Activated naive CD8-positive, alpha-beta T cell treated with anti-CD3 and anti-CD28 coated beads, Interleukin-2, amount 10 ng/mL, durations not matched to agents 7 days and 5 days (primary cell): ENCODE data around the gene GMCL1. TPM values are rescaled to one million over a fixed set of nuclear protein-coding genes. Genes with fewer than 3 reads are reported as not detected.
"Not testable (repeated sequence)": the region's sequence is repeated elsewhere in the genome, so short reads cannot be mapped to it uniquely, and the experiment has no call there.

Experiments
- ATAC-seq: fragments of 150-1000 bp; cut with Tn5 transposase; one replicate; pipeline ENCODE4 v1.10.0; 2021; ENCODE audit warnings: low read depth, moderate library complexity
- POLR2A ChIA-PET: fragments of 350-600 bp; sonication (Branson Sonifier 250); formaldehyde crosslinking; loops from one replicate; lab custom pipeline; 2021; ENCODE audit warnings: antibody characterized with exemption; lab: Charles Lee
- DNase-seq: peaks from one replicate; pipeline ENCODE4 v3.0.0; 2021
- H3K27ac Mint-ChIP-seq: one replicate; pipeline ENCODE4 v1.8.0; 2022; ENCODE audit warnings: mild to moderate bottlenecking, mixed read lengths
- H3K27me3 Mint-ChIP-seq: one replicate; pipeline ENCODE4 v1.8.0; 2022; ENCODE audit warnings: mild to moderate bottlenecking, moderate library complexity, mixed read lengths
- H3K36me3 Mint-ChIP-seq: one replicate; pipeline ENCODE4 v1.8.0; 2021; ENCODE audit warnings: mild to moderate bottlenecking, mixed read lengths
- H3K4me1 Mint-ChIP-seq: one replicate; pipeline ENCODE4 v1.8.0; 2021; ENCODE audit warnings: mixed read lengths
- H3K4me3 Mint-ChIP-seq: one replicate; pipeline ENCODE4 v1.8.0; 2022; ENCODE audit warnings: mild to moderate bottlenecking, moderate library complexity, mixed read lengths
- H3K9me3 Mint-ChIP-seq: one replicate; pipeline ENCODE4 v1.8.0; 2021; ENCODE audit warnings: mixed read lengths
- total RNA-seq, 2 experiments: library from RNA; stranded (reverse); gene quantifications; one replicate each; pipeline ENCODE4 v1.2.3, GENCODE V29; 2021

Gene GMCL1
- total RNA-seq, 2 experiments from 2014 or later = 26.0 to 30.0 TPM

GRCh38 chr2:69816923-69817542 lies 12.4 kb upstream of the GMCL1 start:
- no peaks in the 10 kb centered on the region for H3K9me3 Mint-ChIP-seq
- H3K27ac Mint-ChIP-seq = no peak overlapping the region
- ATAC-seq (peak; percentile 60), DNase-seq (no peak)
- H3K27me3 Mint-ChIP-seq = no peaks in the 10 kb centered on the region
- H3K36me3 Mint-ChIP-seq = peaks cover 20% of the 10 kb centered on the region
- H3K4me1 Mint-ChIP-seq = peaks cover 4% of the 10 kb centered on the region
- POLR2A ChIA-PET = interaction anchor here (0.7 to 1.5 kb wide), 3 partner anchors 12 to 509 kb away, joined by 3 to 9 read pairs (median 4); no protein-coding TSS in a partner anchor
- no peak overlapping the region for H3K4me3 Mint-ChIP-seq

GRCh38 chr2:69817729-69818501 lies 11.5 kb upstream of the GMCL1 start:
- Mint-ChIP-seq H3K36me3 (peaks cover 20% of the 10 kb centered on the region), H3K4me1 (peaks cover 4% of the 10 kb centered on the region), H3K4me3 (no peak overlapping the region), H3K9me3 (no peaks in the 10 kb centered on the region), H3K27me3 (no peaks in the 10 kb centered on the region), H3K27ac (no peak overlapping the region)
- DNase-seq (no peak), ATAC-seq (no peak)
- POLR2A ChIA-PET = no interaction called here

GRCh38 chr2:69827796-69828540 lies 1.5 kb upstream of the GMCL1 start:
- Mint-ChIP-seq H3K4me3 (peak overlapping the region; percentile 89), H3K36me3 (peaks cover 9% of the 10 kb centered on the region), H3K4me1 (peaks cover 37% of the 10 kb centered on the region), H3K9me3 (no peaks in the 10 kb centered on the region), H3K27me3 (no peaks in the 10 kb centered on the region), H3K27ac (peak overlapping the region; percentile 96)
- ATAC-seq (no peak), DNase-seq (no peak)
- POLR2A ChIA-PET = interaction anchor here (0.6 to 1.6 kb wide), 8 partner anchors 26 to 466 kb away, joined by 3 to 6 read pairs (median 4); partner anchors contain the start of gene SNRPG

- DNase-seq (no peak), ATAC-seq (no peak)
- Mint-ChIP-seq H3K27ac (peak overlapping the region; percentile 96), H3K4me3 (peak overlapping the region; percentile 89), H3K9me3 (no peaks in the 10 kb centered on the region), H3K36me3 (peaks cover 13% of the 10 kb centered on the region), H3K4me1 (peaks cover 44% of the 10 kb centered on the region), H3K27me3 (no peaks in the 10 kb centered on the region)
- POLR2A ChIA-PET = interaction anchor here (0.6 to 1.6 kb wide), 11 partner anchors 12 to 464 kb away, joined by 3 to 5 read pairs (median 3); partner anchors contain the start of genes ANXA4, NFU1 and SNRNP27
Observed at GRCh38 chr2:69828938-69829255, 563 bp upstream of the GMCL1 start.

GRCh38 chr2:69830045-69830905 lies 815 bp downstream of the GMCL1 start:
- POLR2A ChIA-PET = interaction anchor here (1.0 to 1.4 kb wide), 2 partner anchors 84 to 238 kb away, joined by 3 to 4 read pairs; partner anchors contain the start of gene MXD1
- Mint-ChIP-seq H3K9me3 (no peaks in the 10 kb centered on the region), H3K4me1 (peaks cover 54% of the 10 kb centered on the region), H3K27ac (peak overlapping the region; percentile 96), H3K36me3 (peaks cover 22% of the 10 kb centered on the region), H3K4me3 (peak overlapping the region; percentile 89), H3K27me3 (no peaks in the 10 kb centered on the region)
- ATAC-seq (peak; percentile 27), DNase-seq (peak; percentile 71)

GRCh38 chr2:69830906-69831241 lies 1.4 kb downstream of the GMCL1 start:
- POLR2A ChIA-PET = interaction anchor here (0.6 to 1.4 kb wide), 3 partner anchors 84 to 242 kb away, joined by 3 to 4 read pairs (median 4); partner anchors contain the start of gene MXD1
- H3K36me3 Mint-ChIP-seq = peaks cover 23% of the 10 kb centered on the region
- peak overlapping the region; percentile 82 for H3K27ac Mint-ChIP-seq

GRCh38 chr2:69831354-69831905 lies 2.0 kb downstream of the GMCL1 start:
- no peaks in the 10 kb centered on the region for H3K27me3 Mint-ChIP-seq
- peaks cover 62% of the 10 kb centered on the region for H3K4me1 Mint-ChIP-seq
- H3K27ac Mint-ChIP-seq = no peak overlapping the region
- H3K9me3 Mint-ChIP-seq = no peaks in the 10 kb centered on the region
- peaks cover 23% of the 10 kb centered on the region for H3K36me3 Mint-ChIP-seq
- ATAC-seq (no peak), DNase-seq (no peak)
- peak overlapping the region; percentile 57 for H3K4me3 Mint-ChIP-seq
- POLR2A ChIA-PET = interaction anchor here (0.6 to 1.4 kb wide), 3 partner anchors 83 to 242 kb away, joined by 3 to 4 read pairs (median 4); partner anchors contain the start of gene MXD1

More at GRCh38 chr2:69830906-69831241, 1.4 kb downstream of the GMCL1 start:
- H3K9me3 Mint-ChIP-seq, H3K27me3 Mint-ChIP-seq, DNase-seq, ATAC-seq: not testable (repeated sequence)
- Mint-ChIP-seq H3K4me3 (peak overlapping the region; percentile 89), H3K4me1 (peaks cover 57% of the 10 kb centered on the region)

- H3K27ac Mint-ChIP-seq = no peak overlapping the region
- ATAC-seq = no peak
- POLR2A ChIA-PET = no interaction called here
- peak overlapping the region; percentile 19 for H3K4me3 Mint-ChIP-seq
- no peak for DNase-seq
- peaks cover 50% of the 10 kb centered on the region for H3K4me1 Mint-ChIP-seq
- no peaks in the 10 kb centered on the region for H3K27me3 Mint-ChIP-seq
- H3K36me3 Mint-ChIP-seq = peaks cover 29% of the 10 kb centered on the region
- H3K9me3 Mint-ChIP-seq = no peaks in the 10 kb centered on the region
Observed at GRCh38 chr2:69833752-69834151, 4.3 kb downstream of the GMCL1 start.

GRCh38 chr2:69835666-69836065 lies 6.2 kb downstream of the GMCL1 start:
- no peaks in the 10 kb centered on the region for H3K9me3 Mint-ChIP-seq
- H3K4me1 Mint-ChIP-seq = peaks cover 46% of the 10 kb centered on the region
- DNase-seq (no peak), ATAC-seq (no peak)
- H3K4me3 Mint-ChIP-seq = no peak overlapping the region
- POLR2A ChIA-PET = no interaction called here
- peaks cover 34% of the 10 kb centered on the region for H3K36me3 Mint-ChIP-seq
- no peaks in the 10 kb centered on the region for H3K27me3 Mint-ChIP-seq
- H3K27ac Mint-ChIP-seq = no peak overlapping the region

GRCh38 chr2:69836316-69836715 lies 6.9 kb downstream of the GMCL1 start:
- POLR2A ChIA-PET = no interaction called here
- Mint-ChIP-seq H3K27ac (no peak overlapping the region), H3K4me1 (peaks cover 44% of the 10 kb centered on the region)

GRCh38 chr2:69837533-69837932 lies 8.1 kb downstream of the GMCL1 start:
- no peak overlapping the region for H3K27ac Mint-ChIP-seq
- POLR2A ChIA-PET = no interaction called here
- ATAC-seq = no peak
- no peak for DNase-seq
- H3K9me3 Mint-ChIP-seq = no peaks in the 10 kb centered on the region
- peaks cover 35% of the 10 kb centered on the region for H3K4me1 Mint-ChIP-seq
- peaks cover 37% of the 10 kb centered on the region for H3K36me3 Mint-ChIP-seq
- no peak overlapping the region for H3K4me3 Mint-ChIP-seq
- no peaks in the 10 kb centered on the region for H3K27me3 Mint-ChIP-seq

More at GRCh38 chr2:69836316-69836715, 6.9 kb downstream of the GMCL1 start:
- H3K36me3 Mint-ChIP-seq = peaks cover 34% of the 10 kb centered on the region
- H3K9me3 Mint-ChIP-seq = no peaks in the 10 kb centered on the region
- DNase-seq (no peak), ATAC-seq (no peak)
- peak overlapping the region; percentile 15 for H3K4me3 Mint-ChIP-seq
- no peaks in the 10 kb centered on the region for H3K27me3 Mint-ChIP-seq

- no peaks in the 10 kb centered on the region for H3K9me3 Mint-ChIP-seq
- H3K4me1 Mint-ChIP-seq = peaks cover 2% of the 10 kb centered on the region
- H3K36me3 Mint-ChIP-seq = peaks cover 23% of the 10 kb centered on the region
- ATAC-seq (no peak), DNase-seq (no peak)
- H3K27ac Mint-ChIP-seq = no peak overlapping the region
- no peaks in the 10 kb centered on the region for H3K27me3 Mint-ChIP-seq
- POLR2A ChIA-PET = no interaction called here
- no peak overlapping the region for H3K4me3 Mint-ChIP-seq
Observed at GRCh38 chr2:69843993-69844392, 14.5 kb downstream of the GMCL1 start.
